Kasumi-1 (cell line): Measurements from ENCODE around the gene ZNF804A.

Experiments
- DNase-seq, 2 experiments: peaks; one replicate each; lab custom pipeline; 2025; lab: John Stamatoyannopoulos, UW

ZNF804A gene

GRCh38 chr2:184610891-184611290 lies 12.6 kb downstream of the ZNF804A start:
- DNase-seq = no peak

- peak; percentile 73 to 87 for DNase-seq
These were observed 13.2 kb downstream of the ZNF804A start for GRCh38 chr2:184611361-184612085.

GRCh38 chr2:184620367-184620766 lies 22.0 kb downstream of the ZNF804A start:
- no peak for DNase-seq

- no peak for DNase-seq
These were observed 26.0 kb downstream of the ZNF804A start for GRCh38 chr2:184624311-184624710.

GRCh38 chr2:184628051-184628450 lies 29.7 kb downstream of the ZNF804A start:
- DNase-seq = peak; percentile 94 to 95

GRCh38 chr2:184633726-184634125 lies 35.4 kb downstream of the ZNF804A start:
- peak; percentile 48 to 64 for DNase-seq

- no peak for DNase-seq
These were observed 39.5 kb downstream of the ZNF804A start for GRCh38 chr2:184637781-184638180.

GRCh38 chr2:184644685-184645084 lies 46.4 kb downstream of the ZNF804A start:
- DNase-seq = peak in 1 of 2 experiments; percentile 48

- no peak for DNase-seq
These were observed 47.8 kb downstream of the ZNF804A start for GRCh38 chr2:184646177-184646576.

- no peak for DNase-seq
These were observed 48.3 kb downstream of the ZNF804A start for GRCh38 chr2:184646593-184646992.

GRCh38 chr2:184654945-184655344 lies 56.6 kb downstream of the ZNF804A start:
- no peak for DNase-seq

- DNase-seq = no peak
These were observed 78.8 kb downstream of the ZNF804A start for GRCh38 chr2:184677171-184677570.

- DNase-seq = no peak
These were observed 81.1 kb downstream of the ZNF804A start for GRCh38 chr2:184679219-184680018.

- no peak for DNase-seq
These were observed 82.5 kb downstream of the ZNF804A start for GRCh38 chr2:184680825-184681224.

- no peak for DNase-seq
These were observed 83.5 kb downstream of the ZNF804A start for GRCh38 chr2:184681642-184682321.

- no peak for DNase-seq
These were observed 85.6 kb downstream of the ZNF804A start for GRCh38 chr2:184683911-184684310.

GRCh38 chr2:184685999-184686841 lies 87.9 kb downstream of the ZNF804A start:
- no peak for DNase-seq

GRCh38 chr2:184689638-184690037 lies 91.3 kb downstream of the ZNF804A start:
- DNase-seq = no peak

- DNase-seq = no peak
These were observed 93.9 kb downstream of the ZNF804A start for GRCh38 chr2:184692141-184692734.

GRCh38 chr2:184696644-184697043 lies 98.3 kb downstream of the ZNF804A start:
- no peak for DNase-seq

- no peak for DNase-seq
These were observed 100.1 kb downstream of the ZNF804A start for GRCh38 chr2:184698476-184698875.
